Activated T-cell treated with anti-CD3 and anti-CD28 coated beads for 48 hours (primary cell): ENCODE data around the gene CADM1.

Experiments
- DNase-seq: peaks from one replicate; pipeline ENCODE4 v3.0.0-alpha.2; 2020; ENCODE audit warnings: low read depth

CADM1 gene

GRCh38 chr11:115444542-115444941, 59.7 kb downstream of the CADM1 start:
- DNase-seq: no peak

- DNase-seq: no peak
Observed at GRCh38 chr11:115439969-115440540, 64.2 kb downstream of the CADM1 start.

DNA sequence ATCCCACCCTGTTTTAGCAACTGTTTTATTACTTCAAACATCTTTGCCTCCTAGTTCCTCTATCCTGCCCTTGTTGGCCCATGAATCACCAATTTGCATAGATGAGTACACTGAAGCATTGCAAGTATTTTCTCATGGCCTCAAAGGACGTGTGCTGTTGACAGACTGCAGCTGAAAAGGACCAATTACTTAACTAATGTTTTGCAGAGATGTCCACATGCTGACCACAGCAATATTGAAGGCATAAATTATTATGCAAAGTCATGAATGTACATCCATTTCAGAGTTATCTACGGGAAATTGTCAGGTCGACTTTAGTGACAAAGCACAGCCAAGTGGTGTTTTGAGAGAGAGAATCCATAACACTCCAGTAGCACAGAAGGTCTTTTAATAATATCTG, 64.8 kb downstream of the CADM1 start:
- no peak for DNase-seq

DNA sequence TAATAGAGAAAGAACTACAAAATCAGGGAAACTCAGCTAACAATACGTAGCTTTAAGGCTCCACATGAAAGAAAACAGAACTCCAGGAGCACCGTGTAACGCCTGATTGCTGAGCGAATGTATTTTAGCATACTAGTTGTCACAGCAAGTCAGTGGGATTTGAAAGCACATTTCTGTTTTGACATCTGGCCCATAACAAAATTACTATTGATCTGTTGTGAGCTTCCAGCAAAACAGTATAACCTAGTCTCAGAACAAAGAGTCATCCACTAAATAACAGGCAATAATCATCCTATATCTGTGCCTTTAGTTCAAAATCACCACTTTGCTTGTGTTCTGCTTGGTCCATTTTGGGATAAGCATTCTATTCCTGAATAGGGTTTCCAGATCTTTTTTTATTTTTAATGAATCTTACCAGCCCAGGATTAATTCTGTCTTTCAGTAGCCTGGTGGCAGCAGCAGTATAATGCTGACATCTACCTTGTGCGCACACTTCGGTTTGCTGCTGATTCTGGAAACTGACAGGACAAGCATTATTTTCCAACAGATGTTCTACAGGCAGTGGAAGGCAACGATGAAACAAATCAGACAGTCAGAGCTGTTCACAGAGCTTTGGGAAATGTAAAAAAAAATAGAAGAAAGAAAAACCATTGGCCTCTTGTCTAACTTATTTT, 66.2 kb downstream of the CADM1 start:
- no peak for DNase-seq

DNA sequence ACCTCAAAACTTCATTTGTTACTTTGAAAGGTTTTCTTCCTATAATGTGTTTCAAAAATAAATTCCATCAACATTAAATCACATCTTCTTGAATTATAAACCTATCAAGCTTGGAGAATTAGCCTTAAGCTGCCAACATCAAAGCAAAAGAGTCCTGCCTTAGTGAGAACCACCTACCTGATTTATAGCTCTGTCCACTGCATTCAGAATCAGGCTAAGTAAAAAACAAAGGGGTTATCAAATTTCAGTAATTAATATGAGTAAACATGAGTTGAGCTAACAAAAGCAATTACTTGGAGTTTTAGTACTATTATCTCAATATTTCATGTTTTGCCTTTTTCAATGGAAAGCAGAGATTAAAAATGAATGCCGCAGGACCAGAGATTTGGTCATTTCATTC, 73.9 kb downstream of the CADM1 start:
- no peak for DNase-seq

GRCh38 chr11:115428306-115428705, 75.9 kb downstream of the CADM1 start:
- DNase-seq: no peak

DNA sequence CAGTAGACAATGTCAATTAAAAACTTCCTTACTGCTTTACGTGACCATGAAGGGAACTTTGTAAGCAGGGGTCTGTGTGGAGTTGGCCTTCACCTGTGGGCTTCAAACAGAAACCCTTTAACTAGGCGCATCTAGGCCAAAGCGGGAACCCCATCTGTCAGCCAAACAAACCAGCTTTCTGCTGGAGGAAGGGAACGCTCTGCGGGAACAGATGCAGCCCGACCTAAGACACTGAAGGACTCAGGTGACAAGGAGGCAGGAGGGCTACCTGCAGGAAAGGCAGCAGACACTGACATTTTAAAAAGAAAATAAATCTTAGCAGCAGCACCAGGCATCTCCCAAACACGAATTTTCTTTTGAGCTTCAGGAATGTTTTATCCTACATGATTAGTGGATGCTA, 78.4 kb downstream of the CADM1 start:
- DNase-seq: no peak

- no peak for DNase-seq
Observed at GRCh38 chr11:115425250-115425649, 79.0 kb downstream of the CADM1 start.

- DNase-seq: no peak
Observed at GRCh38 chr11:115423728-115424459, 80.3 kb downstream of the CADM1 start.

DNA sequence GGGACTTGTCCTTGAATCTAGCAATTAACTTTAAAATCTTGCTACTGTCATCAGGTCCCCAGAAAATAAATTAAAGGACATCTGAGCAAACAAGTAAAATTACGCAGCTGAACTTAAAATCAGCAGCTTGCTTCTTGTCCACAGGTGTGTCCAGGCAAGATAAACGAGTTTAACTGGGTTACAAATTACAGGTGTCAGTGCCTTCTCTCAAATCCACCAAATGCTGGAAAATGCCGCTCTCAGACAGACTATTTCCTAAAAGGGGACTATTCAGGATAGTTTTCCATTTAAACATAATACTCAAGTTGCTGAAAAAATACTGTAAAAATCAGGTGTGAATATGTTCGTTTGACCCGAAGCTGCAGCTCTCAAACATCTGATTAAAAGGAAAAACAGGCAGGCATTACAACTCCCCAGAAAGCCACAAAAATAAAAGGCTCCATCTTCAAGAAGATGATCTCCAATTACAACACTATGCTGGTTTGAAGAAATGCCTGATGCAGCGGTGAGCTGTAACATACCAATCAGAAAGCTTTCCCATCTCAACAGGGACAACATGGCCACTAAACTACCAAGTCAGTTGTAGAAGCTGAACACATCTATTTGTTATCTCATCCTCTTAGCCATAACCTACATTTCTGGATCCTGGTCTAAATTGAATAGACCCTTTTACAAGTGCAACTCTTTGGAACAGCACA, 82.1 kb downstream of the CADM1 start:
- no peak for DNase-seq

GRCh38 chr11:115421352-115421991, 82.7 kb downstream of the CADM1 start:
- no peak for DNase-seq

- DNase-seq: no peak
Observed at GRCh38 chr11:115420505-115420904, 83.7 kb downstream of the CADM1 start.

GRCh38 chr11:115418626-115419025, 85.6 kb downstream of the CADM1 start:
- no peak for DNase-seq

DNA sequence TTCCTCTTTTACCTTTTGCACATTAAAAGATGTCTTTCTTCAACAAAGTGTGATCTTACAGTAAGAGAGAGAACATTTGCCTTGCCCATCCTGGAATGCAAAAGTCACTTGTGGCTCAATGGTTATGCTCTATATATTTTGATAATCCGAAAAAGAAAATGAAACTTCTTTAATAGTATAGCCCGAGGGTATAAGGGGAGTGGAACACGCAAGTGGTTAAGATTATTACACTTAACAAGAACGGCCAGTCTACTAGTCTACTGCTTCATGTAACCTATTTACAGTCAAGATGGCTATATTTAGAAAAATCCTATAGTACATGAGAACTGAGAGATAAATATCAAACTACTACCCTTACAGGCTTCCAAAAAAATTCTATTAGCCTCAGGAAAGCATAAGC, 86.1 kb downstream of the CADM1 start:
- DNase-seq: no peak

- DNase-seq: no peak
Observed at GRCh38 chr11:115411120-115411519, 93.1 kb downstream of the CADM1 start.

DNA sequence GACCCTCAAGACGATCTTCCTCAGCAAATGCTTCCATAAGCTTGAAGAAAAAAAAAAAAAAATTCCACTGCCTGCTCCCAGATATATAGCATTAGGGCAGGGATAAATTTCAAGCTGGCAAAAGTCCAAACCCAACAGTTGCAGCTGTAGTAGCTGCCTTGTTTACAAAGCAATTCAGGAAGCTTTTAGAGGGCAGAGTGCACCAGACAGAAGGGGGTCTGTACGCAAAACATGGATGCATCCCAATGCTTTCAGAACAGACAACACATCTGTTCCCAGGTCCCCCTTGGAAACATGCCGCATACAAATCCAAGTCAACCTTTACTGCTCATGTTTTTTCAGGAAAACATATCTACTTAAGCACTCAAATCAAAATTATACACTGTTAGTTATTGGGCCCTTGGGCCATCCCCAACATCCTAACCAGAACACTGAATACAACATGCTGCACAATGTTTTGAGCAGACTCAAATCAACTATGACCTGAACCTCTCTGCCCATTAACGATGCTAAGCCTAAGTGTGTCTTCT, 94.5 kb downstream of the CADM1 start:
- no peak for DNase-seq

DNA sequence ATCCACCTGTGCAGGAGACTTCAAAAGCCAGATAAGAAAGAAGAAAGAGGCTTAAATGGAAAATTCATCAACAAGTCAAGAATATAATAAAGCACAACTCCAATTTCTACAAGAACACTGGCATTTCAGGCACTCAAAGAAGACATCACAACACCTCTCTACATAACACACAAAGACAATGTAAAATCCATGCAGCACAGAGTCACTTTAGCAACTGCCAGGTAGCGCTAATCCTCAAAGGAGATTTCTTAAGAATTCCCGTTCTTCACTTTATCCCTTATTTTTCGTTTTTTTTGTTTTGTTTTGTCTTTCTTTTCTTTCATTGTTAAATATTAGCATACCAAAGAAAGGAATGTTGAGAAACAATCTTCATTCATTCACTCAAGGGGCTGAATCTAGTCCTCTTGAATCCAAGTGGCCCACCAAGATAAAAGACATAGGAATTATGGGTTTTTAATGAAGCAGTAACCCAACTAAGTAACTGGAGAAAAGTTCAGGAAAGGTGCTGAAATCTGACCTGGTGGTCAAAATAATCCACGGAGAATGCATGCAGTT, 95.0 kb downstream of the CADM1 start:
- DNase-seq: no peak

- DNase-seq: no peak
Observed at GRCh38 chr11:115408036-115408921, 95.9 kb downstream of the CADM1 start.

GRCh38 chr11:115407496-115407895, 96.7 kb downstream of the CADM1 start:
- DNase-seq: no peak

- DNase-seq: no peak
Observed at GRCh38 chr11:115406404-115406803, 97.8 kb downstream of the CADM1 start.
